ENCODE results near the gene MCHR1.
"Not testable (repeated sequence)": the region's sequence is repeated elsewhere in the genome, so short reads cannot be mapped to it uniquely, and the experiment has no call there.

MCHR1 gene

GRCh38 chr22:40654522-40655167, 24.6 kb upstream of the MCHR1 start:
- peak overlapping the region; percentile 100 for H3K27ac ChIP-seq
- DNase-seq (ENCODE audit: low read depth, low spot score), result no peak

- not testable (repeated sequence) for DNase-seq (ENCODE audit: low read depth, low spot score); H3K27ac ChIP-seq
These were observed 23.3 kb upstream of the MCHR1 start for GRCh38 chr22:40655941-40656340.

GRCh38 chr22:40656651-40657050, 22.6 kb upstream of the MCHR1 start:
- not testable (repeated sequence) for H3K27ac ChIP-seq; DNase-seq (ENCODE audit: low read depth, low spot score)

GRCh38 chr22:40659166-40659565, 20.1 kb upstream of the MCHR1 start:
- H3K27ac ChIP-seq, result no peak overlapping the region
- no peak for DNase-seq (ENCODE audit: low read depth, low spot score)

GRCh38 chr22:40660730-40661129, 18.6 kb upstream of the MCHR1 start:
- DNase-seq (ENCODE audit: low read depth, low spot score), result no peak

GRCh38 chr22:40661671-40662070, 17.6 kb upstream of the MCHR1 start:
- DNase-seq (ENCODE audit: low read depth, low spot score), result no peak
- H3K27ac ChIP-seq, result no peak overlapping the region

More at GRCh38 chr22:40660730-40661129, 18.6 kb upstream of the MCHR1 start:
- no peak overlapping the region for H3K27ac ChIP-seq

GRCh38 chr22:40665312-40665711, 14.0 kb upstream of the MCHR1 start:
- H3K27ac ChIP-seq, result no peak overlapping the region
- no peak for DNase-seq (ENCODE audit: low read depth, low spot score)

GRCh38 chr22:40666151-40666848, 13.0 kb upstream of the MCHR1 start:
- DNase-seq (ENCODE audit: low read depth, low spot score), result no peak

GRCh38 chr22:40668611-40669411, 10.5 kb upstream of the MCHR1 start:
- no peak for DNase-seq (ENCODE audit: low read depth, low spot score)
- peak overlapping the region; percentile 13 for H3K27ac ChIP-seq

More at GRCh38 chr22:40666151-40666848, 13.0 kb upstream of the MCHR1 start:
- H3K27ac ChIP-seq, result no peak overlapping the region

- no peak overlapping the region for H3K27ac ChIP-seq
- DNase-seq (ENCODE audit: low read depth, low spot score), result no peak
These were observed 9.2 kb upstream of the MCHR1 start for GRCh38 chr22:40670058-40670457.

GRCh38 chr22:40671369-40671768, 7.9 kb upstream of the MCHR1 start:
- no peak for DNase-seq (ENCODE audit: low read depth, low spot score)

GRCh38 chr22:40671796-40672360, 7.4 kb upstream of the MCHR1 start:
- DNase-seq (ENCODE audit: low read depth, low spot score), result no peak
- no peak overlapping the region for H3K27ac ChIP-seq

More at GRCh38 chr22:40671369-40671768, 7.9 kb upstream of the MCHR1 start:
- H3K27ac ChIP-seq, result no peak overlapping the region

- DNase-seq (ENCODE audit: low read depth, low spot score), result no peak
- H3K27ac ChIP-seq, result no peak overlapping the region
These were observed 6.3 kb upstream of the MCHR1 start for GRCh38 chr22:40673017-40673416.

GRCh38 chr22:40674274-40674673, 5.0 kb upstream of the MCHR1 start:
- DNase-seq (ENCODE audit: low read depth, low spot score), result no peak
- no peak overlapping the region for H3K27ac ChIP-seq

GRCh38 chr22:40676166-40676565, 3.1 kb upstream of the MCHR1 start:
- not testable (repeated sequence) for H3K27ac ChIP-seq; DNase-seq (ENCODE audit: low read depth, low spot score)

- no peak overlapping the region for H3K27ac ChIP-seq
- DNase-seq (ENCODE audit: low read depth, low spot score), result no peak
These were observed 2.6 kb upstream of the MCHR1 start for GRCh38 chr22:40676644-40677043.

- H3K27ac ChIP-seq, result no peak overlapping the region
These were observed 613 bp upstream of the MCHR1 start for GRCh38 chr22:40678493-40679248.

GRCh38 chr22:40679964-40680818, 907 bp downstream of the MCHR1 start:
- H3K27ac ChIP-seq, result no peak overlapping the region
- DNase-seq (ENCODE audit: low read depth, low spot score), result no peak

More at GRCh38 chr22:40678493-40679248, 613 bp upstream of the MCHR1 start:
- DNase-seq (ENCODE audit: low read depth, low spot score), result no peak

- DNase-seq (ENCODE audit: low read depth, low spot score), result no peak
- H3K27ac ChIP-seq, result no peak overlapping the region
These were observed 1.5 kb downstream of the MCHR1 start for GRCh38 chr22:40680819-40681183.

All from epithelial cell of prostate (primary cell).